ENCODE results near the gene TGFBR3L. TPM values are rescaled to one million over a fixed set of nuclear protein-coding genes. Genes with fewer than 3 reads are reported as not detected.

The TGFBR3L gene
- total RNA-seq, 1 experiment from 2014 or later: 2.9 TPM

- no peak for DNase-seq (ENCODE audit: low read depth)
These were observed 34.8 kb upstream of the TGFBR3L start for GRCh38 chr19:7879836-7880235.

GRCh38 chr19:7881910-7882309, 32.7 kb upstream of the TGFBR3L start:
- DNase-seq (ENCODE audit: low read depth): no peak

- no peak for DNase-seq (ENCODE audit: low read depth)
These were observed 31.5 kb upstream of the TGFBR3L start for GRCh38 chr19:7883105-7883504.

- DNase-seq (ENCODE audit: low read depth): peak; percentile 84
These were observed 30.6 kb upstream of the TGFBR3L start for GRCh38 chr19:7883796-7884570.

GRCh38 chr19:7885818-7886217, 28.8 kb upstream of the TGFBR3L start:
- no peak for DNase-seq (ENCODE audit: low read depth)

GRCh38 chr19:7887408-7888144, 27.1 kb upstream of the TGFBR3L start:
- no peak for DNase-seq (ENCODE audit: low read depth)

GRCh38 chr19:7888145-7888825, 26.3 kb upstream of the TGFBR3L start, which contains the start of gene LRRC8E:
Gene LRRC8E, plus strand, starts transcription at chr19:7888510. Its CDS starts 7,094 bp downstream, at chr19:7895604.
- peak; percentile 81 for DNase-seq (ENCODE audit: low read depth)

GRCh38 chr19:7888826-7889217, 25.8 kb upstream of the TGFBR3L start:
- no peak for DNase-seq (ENCODE audit: low read depth)

- peak; percentile 72 for DNase-seq (ENCODE audit: low read depth)
These were observed 21.1 kb upstream of the TGFBR3L start for GRCh38 chr19:7893362-7894101.

GRCh38 chr19:7894612-7895309, 19.9 kb upstream of the TGFBR3L start:
- no peak for DNase-seq (ENCODE audit: low read depth)

GRCh38 chr19:7895565-7895964, 19.1 kb upstream of the TGFBR3L start:
- no peak for DNase-seq (ENCODE audit: low read depth)

GRCh38 chr19:7897292-7897691, 17.3 kb upstream of the TGFBR3L start:
- no peak for DNase-seq (ENCODE audit: low read depth)

GRCh38 chr19:7898967-7899366, 15.7 kb upstream of the TGFBR3L start:
- no peak for DNase-seq (ENCODE audit: low read depth)

GRCh38 chr19:7899751-7900378, 14.8 kb upstream of the TGFBR3L start:
- DNase-seq (ENCODE audit: low read depth): no peak

GRCh38 chr19:7900401-7900870, 14.2 kb upstream of the TGFBR3L start:
- no peak for DNase-seq (ENCODE audit: low read depth)

- DNase-seq (ENCODE audit: low read depth): no peak
These were observed 13.7 kb upstream of the TGFBR3L start for GRCh38 chr19:7900931-7901330.

GRCh38 chr19:7901337-7901736, 13.3 kb upstream of the TGFBR3L start:
- no peak for DNase-seq (ENCODE audit: low read depth)

GRCh38 chr19:7902796-7903243, 11.8 kb upstream of the TGFBR3L start:
- no peak for DNase-seq (ENCODE audit: low read depth)

- peak; percentile 98 for DNase-seq (ENCODE audit: low read depth)
These were observed 11.2 kb upstream of the TGFBR3L start, which contains the start of gene MAP2K7 for GRCh38 chr19:7903244-7904073. Gene MAP2K7, plus strand, starts transcription at chr19:7903877. Its CDS starts 68 bp downstream, at chr19:7903945.

Data from M059J (cell line).